Thymus (tissue), 11 donors: ENCODE results near the gene SIM1. TPM values are rescaled to one million over a fixed set of nuclear protein-coding genes. Genes with fewer than 3 reads are reported as not detected.

Experiments used
- DNase-seq, 9 donors: peaks; one replicate each; pipeline ENCODE4 v3.0.0-alpha.2; 2013; ENCODE audit warnings: low spot score in 9 of 9, low read depth in 6 of 9, missing footprints in 1 of 9
- H3K27ac ChIP-seq, 2 donors: one replicate each; pipeline ENCODE4 v1.5.1; 2013; ENCODE audit warnings: control low read depth in 1 of 2, low read depth in 1 of 2, low read length in 1 of 2, mild to moderate bottlenecking in 1 of 2, moderate library complexity in 1 of 2
- H3K27me3 ChIP-seq, 2 donors: one replicate each; pipeline ENCODE4 v1.5.1; 2013; ENCODE audit warnings: low read length in 1 of 2; ENCODE audit not compliant: control insufficient read depth in 2 of 2, insufficient read depth in 1 of 2
- H3K36me3 ChIP-seq, 2 donors: one replicate each; pipeline ENCODE4 v1.5.1; 2013; ENCODE audit warnings: low read length in 1 of 2, mild to moderate bottlenecking in 1 of 2, moderate library complexity in 1 of 2; ENCODE audit not compliant: control insufficient read depth in 2 of 2, insufficient read depth in 2 of 2
- H3K4me1 ChIP-seq, 2 donors: one replicate each; pipeline ENCODE4 v1.5.1; 2013; ENCODE audit warnings: low read length in 2 of 2; ENCODE audit not compliant: control insufficient read depth in 2 of 2, insufficient read depth in 2 of 2
- H3K4me3 ChIP-seq, 2 donors: one replicate each; pipeline ENCODE4 v1.5.1; 2013; ENCODE audit warnings: low read length in 2 of 2, control low read depth in 1 of 2, mild to moderate bottlenecking in 1 of 2
- H3K9me3 ChIP-seq, 2 donors: one replicate each; pipeline ENCODE4 v1.5.1; 2013; ENCODE audit warnings: low read length in 1 of 2, mild to moderate bottlenecking in 1 of 2; ENCODE audit not compliant: control insufficient read depth in 2 of 2, insufficient read depth in 1 of 2
- WGBS: extraction: QIAGEN DNeasy Blood & Tissue Kit; methylation state at CpG from one replicate; pipeline ENCODE4 v1.1.7; 2013; 5-methylcytosine and 5-hydroxymethylcytosine counted together
- polyA plus RNA-seq: library from polyadenylated mRNA; stranded (reverse); fragments of 200-250 nt; gene quantifications from one replicate; pipeline ENCODE4 v1.2.3, GENCODE V29; 2013
- total RNA-seq: library from RNA; stranded (reverse); fragments of 120-200 nt; gene quantifications from one replicate; pipeline ENCODE4 v1.2.4, GENCODE V29; 2013
- donor health status: healthy.

SIM1 gene
- total and polyA plus RNA-seq, 2 donors = 0.02 to 0.05 TPM

GRCh38 chr6:100339574-100340255 lies 125.0 kb downstream of the SIM1 start:
- no peaks in the 10 kb centered on the region for H3K27me3 ChIP-seq
- no peak for DNase-seq
- 95% methylated on average over 4 of the region's 4 CpGs for WGBS
- H3K9me3 ChIP-seq = no peaks in the 10 kb centered on the region
- H3K4me3 ChIP-seq = no peak overlapping the region
- no peaks in the 10 kb centered on the region for H3K4me1 ChIP-seq
- no peaks in the 10 kb centered on the region for H3K36me3 ChIP-seq
- no peak overlapping the region for H3K27ac ChIP-seq

- no peaks in the 10 kb centered on the region for H3K9me3 ChIP-seq
- H3K27ac ChIP-seq = no peak overlapping the region
- no peaks in the 10 kb centered on the region for H3K27me3 ChIP-seq
- no peaks in the 10 kb centered on the region for H3K36me3 ChIP-seq
- H3K4me1 ChIP-seq = no peaks in the 10 kb centered on the region
- DNase-seq = no peak
- H3K4me3 ChIP-seq = no peak overlapping the region
- 94% methylated on average over 2 of the region's 2 CpGs for WGBS
These were observed 126.6 kb downstream of the SIM1 start for GRCh38 chr6:100338090-100338489.

- WGBS = 90% methylated on average over 2 of the region's 2 CpGs
- H3K36me3 ChIP-seq = no peaks in the 10 kb centered on the region
- DNase-seq = no peak
- no peak overlapping the region for H3K4me3 ChIP-seq
- no peaks in the 10 kb centered on the region for H3K27me3 ChIP-seq
- H3K27ac ChIP-seq = no peak overlapping the region
- H3K4me1 ChIP-seq = no peaks in the 10 kb centered on the region
- H3K9me3 ChIP-seq = no peaks in the 10 kb centered on the region
These were observed 127.8 kb downstream of the SIM1 start for GRCh38 chr6:100336876-100337275.

- DNase-seq = no peak
- Histone ChIP-seq H3K36me3 (no peaks in the 10 kb centered on the region), H3K27me3 (no peaks in the 10 kb centered on the region), H3K9me3 (no peaks in the 10 kb centered on the region), H3K4me3 (no peak overlapping the region), H3K4me1 (no peaks in the 10 kb centered on the region), H3K27ac (no peak overlapping the region)
- 79% methylated on average over 1 of the region's 1 CpG for WGBS
These were observed 128.7 kb downstream of the SIM1 start for GRCh38 chr6:100335991-100336390.
